HG03097 (cell line): ENCODE measurements around the gene MCTS1.
"Not testable (repeated sequence)": the region's sequence is repeated elsewhere in the genome, so short reads cannot be mapped to it uniquely, and the experiment has no call there.

ENCODE experiments used
- ATAC-seq: cut with Tn5 transposase; IDR thresholded peaks from one replicate; pipeline ENCODE4 v1.9.1; 2021; ENCODE audit not compliant: unreplicated experiment, low FRiP score

MCTS1 gene

GRCh38 chrX:120603707-120604360 is at the start of gene MCTS1:
TSS of gene MCTS1 (plus strand) at chrX:120604101. CDS start at chrX:120604237, 136 bp downstream.
- ATAC-seq, result peak; percentile 87

DNA sequence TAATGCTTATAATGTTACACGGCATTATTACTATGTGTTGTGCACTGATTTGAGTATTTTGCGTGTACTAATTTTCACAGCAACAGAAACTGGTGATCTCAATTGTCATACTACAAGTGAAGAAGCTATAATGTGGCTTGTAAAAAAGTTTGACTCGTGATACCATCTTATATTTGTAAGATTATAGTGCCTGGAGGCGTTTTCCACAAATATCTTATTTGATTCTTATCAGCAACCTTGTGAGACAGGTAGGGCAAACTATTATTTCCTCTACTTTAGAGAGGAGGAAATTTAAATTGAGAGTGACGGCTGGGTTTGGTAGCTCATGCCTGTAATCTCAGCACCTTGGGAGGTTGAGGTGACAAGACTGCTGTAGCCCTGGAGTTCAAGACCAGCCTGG is 47.6 kb upstream of the MCTS1 start:
- no peak for ATAC-seq

- ATAC-seq, result no peak
These were observed 44.1 kb upstream of the MCTS1 start for GRCh38 chrX:120559804-120560203.

DNA sequence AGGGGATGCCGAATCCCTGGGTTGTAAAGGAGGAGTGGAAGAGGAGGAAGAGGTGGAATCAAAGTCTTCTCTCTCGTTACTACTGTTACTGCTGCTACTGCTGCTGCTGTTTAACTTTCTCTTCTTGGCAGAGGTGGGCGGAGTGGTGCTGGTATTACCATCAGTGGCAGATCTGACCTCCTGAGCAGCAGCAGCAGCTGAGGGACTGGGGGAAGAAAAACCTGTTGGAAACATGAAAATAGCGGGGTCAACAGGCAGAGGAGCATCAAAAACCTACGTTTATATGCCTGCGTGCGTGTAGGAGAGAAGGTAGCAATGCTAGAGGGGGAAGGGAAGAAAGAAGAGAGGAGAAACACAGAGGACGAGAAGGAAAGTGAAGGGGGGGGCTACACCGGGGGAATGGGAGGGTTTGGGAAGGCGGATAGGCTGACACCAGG is 43.5 kb upstream of the MCTS1 start:
- peak; percentile 5 for ATAC-seq

GRCh38 chrX:120560842-120561633 is 42.9 kb upstream of the MCTS1 start, which contains the start of gene CUL4B:
TSS of gene CUL4B (minus strand) at chrX:120560962. CDS start at chrX:120560638, 324 bp downstream.
- peak; percentile 79 for ATAC-seq

DNA sequence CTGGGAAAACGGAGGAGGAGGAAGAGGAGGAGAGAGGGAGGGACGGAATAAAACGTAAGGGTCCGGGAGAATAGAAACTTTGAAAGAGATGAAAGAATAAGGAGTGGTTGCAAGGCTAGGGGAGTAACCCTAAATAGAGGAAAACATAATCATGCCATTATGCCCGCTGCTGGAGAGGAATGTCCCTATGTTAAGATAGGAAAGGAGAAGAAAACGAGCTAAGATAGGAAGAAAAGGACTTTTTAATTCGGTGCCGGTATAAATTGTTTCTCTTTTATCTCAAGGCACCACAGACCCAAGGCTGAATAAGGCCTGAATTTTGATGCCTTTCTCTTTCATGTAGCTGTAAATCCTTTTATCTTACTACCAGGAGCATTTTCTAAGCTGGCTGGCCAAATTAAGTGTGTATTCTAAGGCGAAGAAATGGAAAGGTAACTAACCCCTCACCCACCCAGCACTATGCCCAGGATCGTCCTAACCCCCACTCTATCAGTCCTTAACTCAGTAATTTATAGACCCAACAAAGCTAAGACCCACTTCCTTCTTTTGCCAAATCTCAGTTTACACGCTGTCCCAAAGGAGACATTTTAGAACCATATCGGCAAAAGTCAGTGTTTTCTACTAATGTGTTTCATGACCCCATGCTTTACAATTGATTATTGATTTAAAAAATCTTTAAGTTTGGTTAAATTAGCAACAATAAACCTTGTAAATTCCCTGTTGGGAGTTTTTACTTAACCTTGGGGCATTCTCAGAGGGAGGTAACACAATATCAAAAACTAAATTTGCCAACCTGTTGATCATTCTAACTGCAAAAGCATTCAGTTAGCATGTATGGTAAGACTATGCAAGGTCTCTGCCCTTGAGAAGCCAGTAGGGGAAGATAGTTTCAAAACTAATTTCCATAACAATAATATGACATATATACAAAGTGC is 42.0 kb upstream of the MCTS1 start:
- ATAC-seq, result no peak

- ATAC-seq, result no peak
These were observed 41.4 kb upstream of the MCTS1 start for GRCh38 chrX:120562569-120562926.

DNA sequence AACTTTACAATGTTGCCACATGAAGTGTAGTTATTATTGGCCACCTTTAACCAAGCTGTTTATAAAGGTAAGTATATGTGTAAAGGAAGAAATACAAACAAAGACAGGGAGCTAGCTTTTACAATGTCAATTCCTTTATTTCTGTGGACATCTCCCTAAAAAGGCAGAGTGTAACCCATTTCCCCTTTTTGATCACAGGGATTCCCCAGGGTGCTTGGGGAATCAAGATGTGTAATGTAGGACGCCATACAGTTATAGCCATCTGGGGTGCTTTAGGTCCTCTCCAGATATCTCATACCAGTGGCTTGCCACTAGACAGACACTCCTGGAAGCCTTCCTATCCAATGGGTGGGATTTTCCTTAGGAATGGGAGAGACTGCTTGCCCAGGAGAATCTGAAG is 39.0 kb upstream of the MCTS1 start:
- ATAC-seq, result no peak

GRCh38 chrX:120566817-120567216 is 37.1 kb upstream of the MCTS1 start:
- no peak for ATAC-seq

DNA sequence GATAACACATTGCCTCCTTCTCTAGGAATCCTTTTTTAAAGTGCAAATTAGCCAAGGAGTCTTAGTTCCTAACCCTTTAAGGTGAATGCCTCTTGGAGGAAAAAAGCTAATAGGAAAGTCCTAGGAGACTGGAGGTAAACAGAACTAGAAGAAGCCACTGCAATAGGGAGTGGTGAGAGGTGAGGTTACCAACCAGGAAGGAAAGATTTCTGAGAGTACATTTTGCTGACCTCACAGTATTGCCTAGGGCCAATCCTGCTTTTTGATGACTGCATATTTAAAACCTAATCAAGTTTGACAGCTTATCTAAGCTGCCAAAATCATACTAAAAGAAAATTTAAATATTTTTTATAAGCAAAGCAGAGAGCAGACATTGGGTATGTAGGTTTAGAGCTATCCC is 35.9 kb upstream of the MCTS1 start:
- ATAC-seq, result no peak

DNA sequence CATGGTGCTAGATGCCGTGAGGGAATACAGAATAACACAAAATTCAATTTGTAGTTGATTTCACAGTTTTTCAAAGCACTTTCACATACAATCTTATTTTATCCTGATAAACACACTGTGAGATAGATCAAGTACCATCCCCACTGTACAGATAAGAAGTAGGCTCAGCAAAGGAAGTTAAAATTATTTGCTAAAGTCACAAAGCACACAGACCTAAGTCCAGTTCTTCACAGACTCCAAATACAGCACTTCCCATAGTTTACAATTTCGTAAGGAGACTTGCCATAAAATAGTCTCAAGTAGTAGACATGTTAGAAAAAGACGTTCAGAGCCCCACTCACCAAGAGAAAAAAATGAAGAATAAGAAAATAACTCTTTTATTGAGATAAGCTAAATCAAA is 35.3 kb upstream of the MCTS1 start:
- ATAC-seq, result no peak

DNA sequence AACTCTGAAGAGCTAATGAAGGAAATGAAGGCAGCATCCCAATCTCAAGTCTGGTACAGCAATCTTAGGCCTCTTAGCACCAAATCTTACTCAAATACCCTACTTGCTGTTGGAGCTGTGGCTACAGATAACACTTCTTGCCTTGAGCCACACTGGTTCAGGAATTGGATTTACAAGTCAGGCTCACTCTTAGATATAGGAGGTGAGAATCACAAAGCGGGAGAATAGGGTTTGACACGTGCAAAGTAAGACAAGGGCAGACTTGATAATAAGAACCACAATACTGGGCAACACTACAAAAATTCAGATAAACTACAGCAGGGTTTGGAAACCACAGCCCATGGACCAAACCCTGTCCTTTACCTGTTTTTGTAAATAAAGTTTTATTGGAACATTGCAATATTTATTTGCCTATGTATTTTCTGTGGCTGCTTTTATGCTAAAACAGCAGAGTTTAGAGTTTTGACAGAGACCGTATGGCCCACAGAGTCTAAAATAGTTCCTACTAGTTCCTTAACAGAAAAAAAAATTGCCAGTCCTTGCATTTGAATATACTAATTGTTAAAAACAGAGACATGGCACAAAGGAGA is 33.8 kb upstream of the MCTS1 start:
- ATAC-seq, result no peak

- ATAC-seq, result not testable (repeated sequence)
These were observed 30.1 kb upstream of the MCTS1 start for GRCh38 chrX:120573806-120574205.

- ATAC-seq, result no peak
These were observed 28.4 kb upstream of the MCTS1 start for GRCh38 chrX:120575379-120576114.

- no peak for ATAC-seq
These were observed 18.2 kb upstream of the MCTS1 start for GRCh38 chrX:120585702-120586101.

- ATAC-seq, result no peak
These were observed 471 bp downstream of the MCTS1 start for GRCh38 chrX:120604361-120604782.

GRCh38 chrX:120612086-120612485 is 8.2 kb downstream of the MCTS1 start:
- no peak for ATAC-seq

GRCh38 chrX:120614816-120615215 is 10.9 kb downstream of the MCTS1 start:
- no peak for ATAC-seq

- ATAC-seq, result no peak
These were observed 14.2 kb downstream of the MCTS1 start for GRCh38 chrX:120617996-120618630.
